Neuronal stem cell (in vitro differentiated cells): Measurements from ENCODE around the gene ARL4A.

Source experiments
- DNase-seq: peaks from one replicate; pipeline ENCODE4 v3.0.0-alpha.2; 2013; ENCODE audit warnings: low spot score
- H2AFZ ChIP-seq: one replicate; pipeline ENCODE4 v1.6.1; 2013; ENCODE audit warnings: mild to moderate bottlenecking, low read length, inconsistent platforms
- H2AK5ac ChIP-seq: 2 replicates; pipeline ENCODE4 v1.6.1; 2013; ENCODE audit warnings: low read depth, mild to moderate bottlenecking, inconsistent platforms, low read length, moderate library complexity, mixed read lengths
- H2BK120ac ChIP-seq: 2 replicates; pipeline ENCODE4 v1.6.1; 2013; ENCODE audit warnings: low read depth, mild to moderate bottlenecking, inconsistent platforms, low read length, moderate library complexity, mixed read lengths
- H2BK12ac ChIP-seq: one replicate; pipeline ENCODE4 v1.6.1; 2013; ENCODE audit warnings: low read length, inconsistent platforms
- H2BK15ac ChIP-seq: 2 replicates; pipeline ENCODE4 v1.6.1; 2013; ENCODE audit warnings: mild to moderate bottlenecking, low read length, inconsistent platforms, mixed read lengths
- H2BK5ac ChIP-seq: one replicate; pipeline ENCODE4 v1.6.1; 2013; ENCODE audit warnings: inconsistent platforms, mild to moderate bottlenecking, low read length, moderate library complexity
- H3K14ac ChIP-seq: one replicate; pipeline ENCODE4 v1.6.1; 2013; ENCODE audit warnings: low read length, inconsistent platforms
- H3K18ac ChIP-seq: 2 replicates; pipeline ENCODE4 v1.6.1; 2013; ENCODE audit warnings: low read length, inconsistent platforms
- H3K23ac ChIP-seq: 2 replicates; pipeline ENCODE4 v1.6.1; 2013; ENCODE audit warnings: low read depth, mild to moderate bottlenecking, mixed read lengths, low read length, inconsistent platforms; ENCODE audit not compliant: poor library complexity
- H3K27ac ChIP-seq: replicated peaks from 3 replicates; pipeline ENCODE4 v1.5.1; 2013; ENCODE audit warnings: low read length, inconsistent platforms
- H3K27me3 ChIP-seq, 3 experiments: 2 replicates each; pipeline ENCODE4 v1.6.1; 2013; ENCODE audit warnings: low read length in 3 of 3, mild to moderate bottlenecking in 2 of 3, inconsistent platforms in 1 of 3, low read depth in 1 of 3, mixed read lengths in 1 of 3, moderate library complexity in 1 of 3; ENCODE audit not compliant: control insufficient read depth in 3 of 3, insufficient read depth in 3 of 3
- H3K36me3 ChIP-seq, 2 donors: replicated peaks in 1 of 2; 2 replicates each; pipeline ENCODE4 v1.6.1; 2013; ENCODE audit warnings: low read length in 2 of 2; ENCODE audit not compliant: control insufficient read depth in 2 of 2, insufficient read depth in 2 of 2
- H3K4ac ChIP-seq: 2 replicates; pipeline ENCODE4 v1.6.1; 2013; ENCODE audit warnings: inconsistent platforms, mild to moderate bottlenecking, low read length, moderate library complexity
- H3K4me1 ChIP-seq, 2 donors: 1 replicate in 1 of 2; 2 replicates in 1 of 2; pipeline ENCODE4 v1.6.1; 2013; ENCODE audit warnings: low read length in 2 of 2, low read depth in 1 of 2; ENCODE audit not compliant: control insufficient read depth in 2 of 2, insufficient read depth in 1 of 2
- H3K4me2 ChIP-seq: one replicate; pipeline ENCODE4 v1.6.1; 2013; ENCODE audit warnings: mild to moderate bottlenecking, low read length, inconsistent platforms; ENCODE audit not compliant: insufficient read depth, poor library complexity, severe bottlenecking
- H3K4me3 ChIP-seq, 2 donors: 2 replicates each; pipeline ENCODE4 v1.5.1; 2013; ENCODE audit warnings: low read length in 2 of 2, mild to moderate bottlenecking in 2 of 2, inconsistent platforms in 1 of 2, moderate library complexity in 1 of 2
- H3K79me1 ChIP-seq: one replicate; pipeline ENCODE4 v1.6.1; 2013; ENCODE audit warnings: low read depth, mild to moderate bottlenecking, inconsistent platforms, low read length, moderate library complexity
- H3K9ac ChIP-seq: one replicate; pipeline ENCODE4 v1.6.1; 2013; ENCODE audit warnings: mild to moderate bottlenecking, low read depth, low read length, inconsistent platforms; ENCODE audit not compliant: poor library complexity
- H3K9me3 ChIP-seq, 2 donors: replicated peaks in 1 of 2; 2 replicates each; pipeline versions ENCODE3 to v1.6.1; 2013; ENCODE audit warnings: low read length in 2 of 2, mild to moderate bottlenecking in 2 of 2, inconsistent platforms in 1 of 2, low read depth in 1 of 2, mixed read lengths in 1 of 2, moderate library complexity in 1 of 2; ENCODE audit not compliant: control insufficient read depth in 2 of 2, insufficient read depth in 1 of 2
- H4K8ac ChIP-seq: one replicate; pipeline ENCODE4 v1.6.1; 2013; ENCODE audit warnings: low read depth, mild to moderate bottlenecking, inconsistent platforms, low read length, moderate library complexity
- H4K91ac ChIP-seq: one replicate; pipeline ENCODE4 v1.6.1; 2013; ENCODE audit warnings: low read length, low read depth, mild to moderate bottlenecking, inconsistent platforms; ENCODE audit not compliant: poor library complexity
- WGBS, 2 donors: extraction: QIAGEN DNeasy Blood & Tissue Kit; methylation state at CpG; one replicate each; pipeline ENCODE4 v1.1.7; 2013; ENCODE audit warnings: missing lambda C conversion rate in 2 of 2, mixed read lengths in 1 of 2; ENCODE audit not compliant: insufficient read length in 2 of 2, insufficient replicate concordance in 1 of 2; ENCODE audit errors: extremely low coverage in 2 of 2; 5-methylcytosine and 5-hydroxymethylcytosine counted together

Gene ARL4A

GRCh38 chr7:12674053-12674452 lies 13.4 kb upstream of the ARL4A start:
- Histone ChIP-seq H3K9me3 (peaks cover 0 to 6% of the 10 kb centered on the region in 2 donors), H2BK120ac (no peak overlapping the region), H3K4ac (no peak overlapping the region), H3K36me3 (no peaks in the 10 kb centered on the region), H3K4me3 (no peak overlapping the region), H2AK5ac (no peak overlapping the region), H3K9ac (no peak overlapping the region), H3K14ac (no peak overlapping the region), H3K4me2 (no peak overlapping the region), H4K8ac (no peak overlapping the region), H3K79me1 (no peaks in the 10 kb centered on the region), H3K4me1 (no peaks in the 10 kb centered on the region), H2AFZ (no peak overlapping the region), H3K27ac (no peak overlapping the region), H3K27me3 (no peaks in the 10 kb centered on the region), H3K18ac (no peak overlapping the region), H2BK12ac (no peak overlapping the region), H2BK15ac (no peak overlapping the region), H2BK5ac (no peak overlapping the region), H4K91ac (no peak overlapping the region), H3K23ac (no peak overlapping the region)
- no CpG with 5 or more reads among the region's 2 CpGs for WGBS, 2 donors
- DNase-seq, result no peak

DNA sequence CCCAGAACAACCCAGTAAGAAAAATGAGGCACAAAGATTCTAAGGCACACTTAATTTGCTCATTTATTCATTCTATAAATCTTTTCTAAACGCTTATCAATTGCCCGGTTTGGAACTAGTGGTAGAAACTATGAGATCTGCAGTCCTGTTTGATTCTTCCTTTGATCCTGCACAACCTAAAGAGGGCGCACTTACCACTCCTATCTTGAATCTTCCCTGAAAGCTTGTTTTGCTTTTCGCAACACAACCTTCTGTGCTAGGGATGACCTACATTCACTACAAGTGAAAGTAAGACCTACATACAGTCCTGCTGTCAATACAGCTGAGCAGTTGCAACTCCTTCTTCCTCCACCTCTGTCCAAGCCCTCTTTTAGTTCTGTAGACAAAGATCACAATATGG lies 12.6 kb upstream of the ARL4A start:
- no CpG with 5 or more reads among the region's 4 CpGs for WGBS, 2 donors
- H2BK120ac ChIP-seq, result no peak overlapping the region
- H3K4me2 ChIP-seq, result no peak overlapping the region
- H3K36me3 ChIP-seq, result no peaks in the 10 kb centered on the region
- H3K27ac ChIP-seq, result no peak overlapping the region
- no peak overlapping the region for H3K18ac ChIP-seq
- H3K79me1 ChIP-seq, result no peaks in the 10 kb centered on the region
- H3K23ac ChIP-seq, result no peak overlapping the region
- no peak overlapping the region for H3K9ac ChIP-seq
- no peaks in the 10 kb centered on the region for H3K27me3 ChIP-seq
- H2BK15ac ChIP-seq, result no peak overlapping the region
- H3K4me3 ChIP-seq, result no peak overlapping the region
- H3K9me3 ChIP-seq, result peaks cover 0 to 6% of the 10 kb centered on the region in 2 donors
- H4K8ac ChIP-seq, result no peak overlapping the region
- DNase-seq, result no peak
- no peak overlapping the region for H2AFZ ChIP-seq
- no peak overlapping the region for H2AK5ac ChIP-seq
- no peak overlapping the region for H3K14ac ChIP-seq
- no peak overlapping the region for H2BK5ac ChIP-seq
- no peak overlapping the region for H2BK12ac ChIP-seq
- no peak overlapping the region for H4K91ac ChIP-seq
- no peak overlapping the region for H3K4ac ChIP-seq
- H3K4me1 ChIP-seq, result no peaks in the 10 kb centered on the region

GRCh38 chr7:12683678-12684585 lies 3.5 kb upstream of the ARL4A start:
- no peak overlapping the region for H3K23ac ChIP-seq
- peaks cover 0 to 3% of the 10 kb centered on the region in 2 donors for H3K36me3 ChIP-seq
- WGBS, 2 donors, result no CpG with 5 or more reads among the region's 2 CpGs
- H3K27me3 ChIP-seq, result no peaks in the 10 kb centered on the region
- no peak overlapping the region for H3K27ac ChIP-seq
- peak overlapping the region; percentile 17 for H2AFZ ChIP-seq
- no peaks in the 10 kb centered on the region for H3K79me1 ChIP-seq
- H2BK12ac ChIP-seq, result no peak overlapping the region
- no peak overlapping the region for H4K8ac ChIP-seq
- H2BK120ac ChIP-seq, result no peak overlapping the region
- H3K9ac ChIP-seq, result no peak overlapping the region
- H3K4me1 ChIP-seq, result peaks cover 0 to 4% of the 10 kb centered on the region in 2 donors
- H2AK5ac ChIP-seq, result no peak overlapping the region
- DNase-seq, result no peak
- H4K91ac ChIP-seq, result no peak overlapping the region
- H3K14ac ChIP-seq, result no peak overlapping the region
- H2BK5ac ChIP-seq, result no peak overlapping the region
- no peak overlapping the region for H3K4ac ChIP-seq
- H3K9me3 ChIP-seq, result peaks cover 0 to 4% of the 10 kb centered on the region in 2 donors
- no peak overlapping the region for H3K4me3 ChIP-seq
- H2BK15ac ChIP-seq, result no peak overlapping the region
- no peak overlapping the region for H3K18ac ChIP-seq
- no peak overlapping the region for H3K4me2 ChIP-seq

- no peaks in the 10 kb centered on the region for H3K79me1 ChIP-seq
- no peak overlapping the region for H4K91ac ChIP-seq
- no peak for DNase-seq
- H3K27ac ChIP-seq, result no peak overlapping the region
- peaks cover 0 to 4% of the 10 kb centered on the region in 2 donors for H3K9me3 ChIP-seq
- no peak overlapping the region for H2AFZ ChIP-seq
- H2BK120ac ChIP-seq, result no peak overlapping the region
- H3K18ac ChIP-seq, result no peak overlapping the region
- no peak overlapping the region for H2BK12ac ChIP-seq
- H3K4me1 ChIP-seq, result peaks cover 0 to 4% of the 10 kb centered on the region in 2 donors
- H3K9ac ChIP-seq, result no peak overlapping the region
- no peak overlapping the region for H2BK5ac ChIP-seq
- H2BK15ac ChIP-seq, result no peak overlapping the region
- H3K36me3 ChIP-seq, result peaks cover 0 to 11% of the 10 kb centered on the region in 2 donors
- H4K8ac ChIP-seq, result no peak overlapping the region
- H3K4ac ChIP-seq, result no peak overlapping the region
- H3K4me2 ChIP-seq, result no peak overlapping the region
- no peak overlapping the region for H3K4me3 ChIP-seq
- H3K23ac ChIP-seq, result no peak overlapping the region
- no peak overlapping the region for H3K14ac ChIP-seq
- WGBS, 2 donors, result no CpG with 5 or more reads among the region's 19 CpGs
- no peaks in the 10 kb centered on the region for H3K27me3 ChIP-seq
- H2AK5ac ChIP-seq, result no peak overlapping the region
These were observed 2.7 kb upstream of the ARL4A start for GRCh38 chr7:12684733-12685132.
